NCI-H2196 (cell line): ENCODE results near the gene THBS4.

ENCODE experiments used
- DNase-seq: peaks from one replicate; lab custom pipeline; 2025; ENCODE audit not compliant: unreplicated experiment; lab: John Stamatoyannopoulos, UW

Gene THBS4

DNA sequence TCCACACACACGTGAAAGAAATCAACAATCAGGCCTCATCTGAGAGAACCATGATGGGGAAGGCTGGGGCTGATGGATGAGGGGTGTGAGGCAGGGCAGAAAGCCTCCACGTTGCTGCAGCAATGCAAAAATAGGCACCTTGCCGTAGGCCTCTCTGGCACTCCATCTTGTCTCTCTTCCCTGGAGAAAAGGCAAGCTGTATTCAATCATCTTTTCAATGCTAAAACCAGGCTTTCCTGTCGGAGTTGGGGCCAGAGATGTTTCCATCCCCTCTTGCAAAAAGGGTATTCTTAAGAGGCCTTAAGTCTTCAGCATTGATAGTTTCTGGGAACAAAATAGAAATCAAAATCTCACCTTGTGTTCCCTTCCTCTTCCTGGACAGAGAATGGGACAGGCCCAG is 80.9 kb downstream of the THBS4 start:
- DNase-seq, result no peak

DNA sequence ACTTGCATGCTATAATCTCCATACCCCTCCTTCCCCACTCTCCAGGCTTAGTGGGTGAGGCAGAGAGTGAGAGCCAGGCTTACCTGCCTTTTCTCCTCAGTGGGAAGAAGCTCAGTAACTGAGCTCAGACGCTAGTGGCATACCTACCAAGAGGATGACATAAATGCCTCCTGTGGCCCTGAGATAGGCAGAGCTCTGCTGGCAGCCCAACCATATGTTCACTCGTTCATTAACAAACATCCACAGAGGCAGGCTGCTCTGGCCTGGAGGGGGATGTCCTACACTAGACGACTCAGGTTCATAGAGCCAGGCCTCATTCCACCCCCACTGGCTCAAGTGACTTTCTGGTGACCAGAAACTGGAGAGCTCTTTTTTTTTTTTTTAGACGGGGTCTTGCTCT is 81.3 kb downstream of the THBS4 start:
- no peak for DNase-seq

DNA sequence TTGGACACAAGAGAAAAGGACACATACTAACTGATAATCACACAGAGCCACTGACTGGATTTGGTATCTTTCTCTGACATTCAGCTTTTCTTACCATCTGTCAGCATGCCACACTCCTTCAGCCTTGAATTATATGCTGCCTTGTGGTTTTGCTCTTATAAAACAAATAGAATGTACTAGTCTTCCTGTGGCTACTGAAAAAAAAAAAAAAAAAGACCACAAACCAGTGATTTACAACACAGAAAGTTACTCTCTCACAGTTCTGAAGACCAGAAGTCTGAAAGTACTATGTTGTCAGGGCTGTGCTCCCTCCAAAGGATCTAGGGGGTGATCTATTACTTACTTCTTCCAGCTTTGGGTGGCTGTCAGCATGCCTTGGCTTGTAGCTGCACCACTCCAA is 82.3 kb downstream of the THBS4 start:
- no peak for DNase-seq

DNA sequence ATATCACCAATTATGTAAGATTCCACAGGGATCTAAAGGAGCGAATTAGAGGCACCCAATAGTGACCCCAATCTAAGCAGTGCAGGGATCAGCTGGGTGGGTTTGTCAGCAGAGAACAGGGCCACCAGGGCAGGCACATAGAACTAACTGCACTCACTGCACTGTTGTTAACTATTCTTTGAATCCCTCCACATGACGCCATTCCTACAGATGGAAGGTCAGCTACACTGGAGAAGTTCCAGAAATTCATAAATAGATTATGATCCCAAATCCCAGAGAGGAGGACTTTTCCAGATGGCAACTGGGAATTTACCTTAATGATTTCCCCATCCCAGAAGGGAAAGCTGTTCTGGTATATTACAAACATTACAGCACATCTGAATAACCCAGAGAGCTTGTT is 84.2 kb downstream of the THBS4 start:
- no peak for DNase-seq

DNA sequence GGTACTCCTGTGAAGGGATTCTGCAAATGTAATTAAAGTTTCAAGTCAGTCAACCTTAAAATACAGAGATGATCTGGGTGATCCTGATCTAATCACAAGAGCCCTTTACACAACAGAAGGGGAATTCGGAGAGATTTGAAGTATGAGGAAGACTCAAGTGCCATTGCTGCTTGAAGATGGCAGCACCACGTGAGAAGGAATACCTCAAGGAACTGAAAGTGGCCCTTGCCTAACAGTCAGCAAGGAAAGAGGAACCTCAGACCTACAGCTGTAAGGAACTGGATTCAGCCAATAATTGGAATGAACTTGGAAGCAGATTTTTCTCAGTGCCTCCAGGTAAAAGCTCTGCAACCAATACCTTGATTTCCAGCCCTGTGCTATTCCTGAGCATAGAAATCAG is 87.4 kb downstream of the THBS4 start:
- DNase-seq, result no peak

DNA sequence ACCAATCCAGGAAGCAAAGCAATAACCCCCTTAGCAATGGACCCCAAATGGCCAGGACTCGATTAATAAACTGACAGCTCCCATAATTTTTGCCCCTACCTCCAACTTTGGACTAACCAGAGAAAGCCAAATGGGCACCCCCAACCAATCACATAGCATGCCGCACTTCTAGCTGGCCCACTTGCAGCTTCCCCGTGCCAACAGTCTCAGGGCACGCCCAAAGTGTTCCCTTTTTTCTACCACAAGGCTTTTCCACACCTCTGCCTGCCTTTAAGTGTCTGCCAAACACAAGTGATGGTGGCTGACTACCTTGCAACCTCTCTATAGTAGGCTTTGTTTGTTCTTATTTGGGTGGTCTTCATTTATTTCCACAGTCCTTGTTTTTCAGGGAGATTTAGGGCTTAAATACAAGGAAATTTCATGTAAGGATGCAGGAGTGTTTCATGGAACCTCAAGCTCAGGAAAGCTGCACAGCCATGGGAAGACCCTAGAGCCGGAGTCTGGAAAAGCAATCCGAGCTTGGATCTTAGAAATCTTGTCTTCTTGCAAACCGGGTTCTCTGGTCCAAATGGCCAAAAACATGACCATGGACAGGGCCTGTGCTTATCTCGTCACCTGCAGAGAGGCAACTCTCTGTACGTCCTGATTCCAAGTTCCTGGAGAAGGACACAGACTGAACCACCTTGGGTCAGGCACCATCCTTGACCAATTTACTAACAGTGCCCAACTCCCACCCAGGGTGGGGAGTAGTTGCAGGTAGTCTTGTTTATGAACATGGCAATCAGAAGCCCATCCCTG is 89.2 kb downstream of the THBS4 start:
- no peak for DNase-seq

DNA sequence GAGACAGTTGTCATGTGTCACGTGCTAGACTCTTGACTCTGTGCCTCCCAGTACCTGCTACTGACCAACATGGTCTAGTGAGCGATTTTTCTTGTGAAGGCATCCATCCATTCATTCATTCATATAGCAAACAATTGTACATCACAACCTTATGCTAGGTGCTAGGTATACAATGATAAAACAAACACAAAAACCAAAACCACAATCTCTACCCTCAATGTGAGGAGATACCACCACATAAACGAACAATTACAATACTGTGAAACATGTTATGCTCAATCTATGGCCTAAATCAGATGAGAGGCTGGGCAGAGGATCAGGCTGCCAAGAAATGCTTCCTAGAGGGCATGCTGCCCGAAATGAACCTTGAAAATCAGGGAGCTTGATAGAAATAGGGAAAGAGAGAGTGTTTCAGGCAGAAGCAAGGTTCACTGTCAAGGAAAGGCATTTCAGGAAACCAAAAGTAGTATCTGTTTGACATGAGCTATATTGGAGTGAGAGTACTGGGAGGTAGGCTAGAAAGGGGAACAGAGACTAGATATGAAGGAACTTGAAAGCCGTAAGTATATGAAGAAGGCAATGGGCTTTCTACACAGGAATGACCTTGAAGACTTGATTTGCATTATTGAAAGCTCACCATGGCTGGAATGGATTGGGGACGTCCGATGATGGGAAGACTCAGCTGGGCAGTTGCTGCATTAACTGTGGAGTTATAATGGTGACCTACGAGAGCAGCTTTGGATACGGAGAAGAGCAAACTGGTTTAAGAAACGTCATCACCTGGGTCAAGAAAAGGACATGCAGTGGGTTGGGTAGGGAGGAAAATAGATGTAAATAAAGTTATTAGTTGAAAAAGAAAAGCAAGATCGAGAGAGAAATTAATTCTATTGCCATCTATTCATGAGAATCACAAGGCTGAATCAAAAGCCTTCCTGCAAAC is 90.1 kb downstream of the THBS4 start:
- DNase-seq, result no peak

DNA sequence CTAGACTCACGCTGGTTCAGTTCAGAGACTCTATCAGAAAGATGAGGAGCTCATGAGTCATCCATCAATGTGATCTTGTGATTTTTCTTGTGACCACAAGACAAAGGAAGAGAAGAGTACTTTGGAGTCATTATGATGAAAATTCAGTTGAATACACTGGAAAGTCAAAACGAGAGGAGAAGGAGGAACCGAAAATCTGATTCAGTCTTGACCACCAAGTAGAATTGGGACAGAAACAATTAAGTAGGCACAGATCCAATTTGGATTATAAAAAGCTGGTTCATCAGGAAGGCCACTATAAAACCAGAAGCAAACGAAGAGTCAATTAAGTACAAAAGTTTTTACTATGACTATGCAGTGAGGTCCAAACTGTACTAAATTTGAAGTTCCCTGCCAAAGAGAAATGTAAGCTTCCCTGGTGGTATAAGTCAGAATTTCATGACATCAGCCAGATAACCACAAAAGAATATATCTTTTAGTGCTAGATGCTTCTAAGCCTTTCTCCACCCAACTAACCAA is 90.9 kb downstream of the THBS4 start:
- DNase-seq, result no peak

DNA sequence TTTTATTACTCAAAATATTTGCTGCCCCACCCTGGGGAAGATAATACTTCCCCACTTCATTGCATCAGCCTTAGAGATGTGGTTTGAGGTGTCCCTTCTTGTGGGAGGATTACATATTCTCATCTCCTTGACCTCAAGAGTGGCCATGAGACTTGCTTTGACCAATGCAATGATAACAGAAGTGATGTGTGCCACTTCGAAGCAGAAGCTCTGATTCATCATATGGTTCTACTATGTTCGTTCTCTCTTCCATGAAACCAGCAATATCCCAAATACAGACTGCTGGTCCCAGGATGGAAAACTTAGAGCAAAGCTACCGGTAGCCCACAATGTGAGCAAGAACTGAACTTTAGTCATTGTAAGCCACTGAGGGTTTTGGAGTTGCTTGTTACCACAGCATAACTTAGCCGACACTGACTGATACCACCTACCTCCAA is 92.0 kb downstream of the THBS4 start:
- DNase-seq, result no peak

DNA sequence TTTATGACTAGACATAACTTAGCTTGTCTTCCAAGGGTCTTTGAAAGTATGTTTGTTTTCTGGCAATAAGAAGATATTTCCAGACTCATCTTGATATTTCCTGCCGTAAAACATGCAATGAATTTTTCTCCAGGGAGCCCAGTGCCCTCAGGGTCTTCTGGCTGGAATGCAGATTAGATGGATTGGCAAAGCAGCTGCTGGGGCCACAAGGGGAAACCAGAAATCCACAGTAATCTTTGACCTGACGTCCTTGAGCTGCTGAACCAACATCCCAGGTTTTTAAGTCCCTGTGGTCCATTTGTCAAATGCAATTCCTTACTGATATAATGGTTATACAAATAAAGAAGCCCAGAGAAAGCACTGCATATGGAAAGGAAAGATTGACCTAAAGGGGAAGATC is 93.0 kb downstream of the THBS4 start:
- no peak for DNase-seq

DNA sequence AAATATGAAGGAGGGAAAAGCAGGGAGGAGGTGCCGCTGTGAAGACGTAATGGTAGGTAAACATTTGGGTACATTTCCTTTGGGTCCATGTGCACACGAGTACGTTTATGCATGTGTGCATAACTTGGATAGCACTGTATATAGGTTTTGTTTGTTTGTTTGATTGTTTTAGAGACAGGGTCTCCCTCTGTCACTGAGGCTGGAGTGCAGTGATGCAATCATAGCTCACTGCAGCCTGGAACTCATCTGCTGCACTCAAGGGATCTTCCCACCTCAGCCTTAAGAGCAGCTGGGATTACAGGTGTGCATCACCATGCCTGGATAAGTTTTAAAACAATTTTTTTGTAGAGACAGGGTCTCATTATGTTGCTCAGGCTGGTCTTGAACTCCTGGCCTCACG is 94.0 kb downstream of the THBS4 start:
- no peak for DNase-seq
